COLO668 (cell line): ENCODE data around the gene MXI1.
A peak's percentile ranks its signal among the peaks of the same experiment; 100 is the strongest.

Source experiments
- DNase-seq: peaks from one replicate; lab custom pipeline; 2025; ENCODE audit not compliant: unreplicated experiment; lab: John Stamatoyannopoulos, UW

The MXI1 gene

GRCh38 chr10:110274072-110274627 is 66.7 kb downstream of the MXI1 start:
- no peak for DNase-seq

- DNase-seq, result no peak
These were observed 67.2 kb downstream of the MXI1 start for GRCh38 chr10:110274647-110275046.

- DNase-seq, result no peak
These were observed 67.8 kb downstream of the MXI1 start for GRCh38 chr10:110275128-110275729.

DNA sequence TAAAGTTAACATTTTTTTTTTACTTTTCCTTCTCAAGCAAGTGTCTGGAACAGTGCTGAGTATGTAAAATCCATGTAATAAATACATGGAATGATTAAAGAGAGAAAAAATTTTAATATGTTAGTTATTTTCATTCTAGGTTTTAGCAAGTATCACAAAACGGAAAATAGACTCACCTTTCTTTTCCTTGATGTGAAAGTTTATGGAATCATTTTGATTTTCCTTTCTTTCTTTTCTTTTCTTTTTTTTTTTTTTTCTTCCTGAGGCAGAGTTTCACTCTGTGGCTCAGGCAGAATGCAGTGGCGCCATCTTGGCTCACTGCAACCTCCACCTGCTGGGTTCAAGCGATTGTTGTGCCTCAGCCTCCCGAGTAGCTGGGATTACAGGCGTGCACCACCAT is 69.2 kb downstream of the MXI1 start:
- DNase-seq, result no peak

- DNase-seq, result no peak
These were observed 70.2 kb downstream of the MXI1 start for GRCh38 chr10:110277591-110277990.

DNA sequence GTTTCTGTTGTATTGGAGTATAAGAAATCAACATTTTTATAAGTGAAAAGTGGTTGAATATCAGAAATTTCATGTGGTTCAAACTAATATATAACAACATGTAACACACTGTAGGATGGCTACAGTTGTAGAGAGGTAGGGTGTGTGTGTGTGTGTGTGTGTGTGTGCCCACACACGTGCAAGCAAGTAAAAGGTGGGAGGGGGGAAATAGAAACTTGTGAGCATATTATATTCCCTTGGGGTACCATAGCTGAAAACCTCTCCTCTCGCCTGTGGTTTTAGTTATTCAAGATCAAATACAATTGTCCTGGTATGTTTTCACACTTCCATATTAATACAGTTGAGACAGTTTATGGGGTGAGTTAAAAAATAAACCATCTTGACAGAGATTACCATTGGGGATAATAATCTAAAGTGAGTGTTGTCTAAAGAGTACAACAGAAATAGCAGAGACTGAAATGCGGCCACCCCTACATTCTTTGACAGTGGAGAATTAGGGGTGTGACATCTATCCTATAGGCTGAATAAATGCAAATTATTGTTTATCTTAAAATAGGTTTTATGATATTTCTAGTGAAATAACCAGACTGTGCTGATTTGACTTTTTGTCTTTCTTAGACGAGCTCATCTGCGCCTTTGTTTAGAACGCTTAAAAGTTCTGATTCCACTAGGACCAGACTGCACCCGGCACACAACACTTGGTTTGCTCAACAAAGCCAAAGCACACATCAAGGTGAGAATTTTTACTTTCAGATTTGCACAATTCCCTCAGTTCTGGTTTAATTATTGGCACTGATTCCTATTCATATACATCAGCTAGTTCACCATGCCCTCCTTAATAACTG is 71.4 kb downstream of the MXI1 start:
- no peak for DNase-seq

- peak; percentile 20 for DNase-seq
These were observed 72.1 kb downstream of the MXI1 start for GRCh38 chr10:110279407-110279986.

GRCh38 chr10:110284262-110284661 is 76.9 kb downstream of the MXI1 start:
- no peak for DNase-seq

DNA sequence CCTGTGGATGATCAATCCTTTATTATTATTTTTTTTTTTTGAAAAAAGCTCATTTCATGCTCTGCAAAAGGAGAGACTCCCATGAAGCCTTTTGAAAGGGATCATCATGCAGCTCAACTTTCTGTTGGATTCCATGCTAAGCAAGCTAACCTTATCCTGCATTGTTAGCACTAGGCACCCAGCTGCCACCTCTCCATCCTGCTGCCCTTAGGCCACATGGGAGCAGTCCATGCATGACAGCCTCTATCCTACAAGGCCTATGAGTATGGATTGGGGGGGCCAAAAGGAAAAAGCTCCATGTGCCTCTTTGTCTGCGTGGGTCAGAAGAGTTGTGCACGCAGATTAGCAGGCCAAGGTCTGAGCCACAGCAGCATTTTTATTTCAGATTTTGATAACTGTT is 78.1 kb downstream of the MXI1 start:
- DNase-seq, result no peak

GRCh38 chr10:110286841-110287240 is 79.4 kb downstream of the MXI1 start:
- no peak for DNase-seq

DNA sequence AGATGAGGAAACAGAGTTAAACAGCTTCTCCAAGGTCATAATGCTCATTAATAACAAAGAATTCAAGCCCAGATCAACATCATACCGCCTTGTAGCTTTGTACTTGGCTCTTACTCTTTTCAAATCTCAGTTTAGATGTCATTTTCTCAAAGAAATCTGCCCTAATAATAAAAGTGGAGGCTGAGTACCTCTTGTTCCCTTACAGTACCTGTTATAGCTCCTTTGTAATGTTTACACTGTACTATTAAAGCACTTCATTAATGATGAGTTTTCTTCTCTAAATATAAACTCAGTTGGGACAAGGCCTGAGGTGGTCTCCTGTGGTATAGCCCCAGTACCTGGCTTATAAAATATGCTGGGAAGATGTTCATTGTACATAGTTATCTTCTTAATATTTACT is 89.6 kb downstream of the MXI1 start:
- no peak for DNase-seq

DNA sequence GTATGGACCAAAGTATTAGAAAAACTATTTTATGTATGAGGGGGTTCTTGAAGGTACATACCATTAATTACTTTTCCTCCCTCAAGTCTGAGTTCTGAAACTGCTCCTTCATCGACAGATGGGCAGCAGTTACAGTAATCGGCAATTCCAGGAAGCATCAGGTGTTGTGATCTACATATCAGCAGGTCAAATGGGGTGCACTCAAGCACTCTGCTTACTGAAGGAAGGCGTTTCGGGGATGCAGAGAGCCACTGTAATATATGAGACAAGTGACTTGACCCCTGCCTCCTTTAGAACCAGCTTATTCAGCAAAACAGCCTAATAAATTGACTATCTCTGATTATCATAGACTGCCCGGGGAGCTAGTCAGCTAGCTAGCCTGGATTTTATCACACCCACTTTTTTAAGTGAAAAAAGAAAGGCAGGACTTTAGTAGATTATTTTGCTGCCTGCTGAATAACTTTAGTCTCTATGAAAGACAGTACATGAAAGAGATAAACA is 93.1 kb downstream of the MXI1 start:
- DNase-seq, result no peak

GRCh38 chr10:110303681-110304080 is 96.3 kb downstream of the MXI1 start:
- no peak for DNase-seq

- peak; percentile 50 for DNase-seq
These were observed 97.0 kb downstream of the MXI1 start for GRCh38 chr10:110304394-110304779.

GRCh38 chr10:110304780-110305421 is 97.5 kb downstream of the MXI1 start, which contains the start of gene SMNDC1:
Gene SMNDC1 (minus strand): TSS chr10:110304920. CDS start chr10:110303587, 1,333 bp downstream.
- peak; percentile 96 for DNase-seq

DNA sequence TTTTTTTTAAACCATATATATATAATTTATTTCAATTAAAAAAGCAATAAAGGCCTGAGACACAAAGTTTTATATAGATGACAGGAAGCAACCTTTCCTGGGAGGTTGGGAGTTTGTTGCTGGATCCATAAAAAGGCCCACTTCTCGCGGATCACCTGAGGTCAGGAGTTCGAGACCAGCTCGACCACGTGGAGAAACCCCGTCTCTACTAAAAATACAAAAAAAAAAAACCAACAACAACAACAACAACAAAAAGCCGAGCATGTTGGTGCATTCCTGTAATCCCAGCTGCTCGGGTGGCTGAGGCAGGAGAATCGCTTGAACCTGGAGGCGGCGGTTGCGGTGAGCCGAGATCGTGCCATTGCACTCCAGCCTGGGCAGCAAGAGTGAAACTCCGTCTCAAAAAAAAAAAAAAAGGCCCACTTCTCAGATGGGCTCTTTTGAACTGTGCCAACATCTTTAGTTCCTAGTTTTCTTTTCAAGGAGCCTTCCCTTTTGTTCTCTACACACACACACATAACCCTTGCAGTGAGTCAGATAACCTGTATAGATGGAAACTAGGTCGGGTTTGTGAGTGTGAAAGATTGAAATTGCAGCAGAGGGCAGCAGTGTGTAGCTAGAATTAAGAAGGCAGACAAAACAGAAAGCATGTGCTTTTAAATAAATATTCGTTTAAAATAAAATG is 98.5 kb downstream of the MXI1 start:
- DNase-seq, result peak; percentile 12

DNA sequence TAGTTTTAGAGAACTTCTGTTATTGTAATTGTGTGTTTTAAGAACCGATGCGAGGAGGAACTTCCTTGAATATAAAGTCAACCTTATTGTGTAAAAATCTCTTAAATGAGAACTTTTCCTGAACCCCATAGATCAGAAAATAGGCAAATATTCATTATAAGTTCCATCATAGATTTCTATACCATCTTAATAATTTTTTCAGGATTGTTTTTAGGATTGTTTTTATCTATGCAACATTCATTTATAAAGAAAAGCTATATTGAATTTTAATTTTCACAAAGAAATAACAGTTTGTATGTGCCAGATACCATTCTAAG is 99.0 kb downstream of the MXI1 start:
- no peak for DNase-seq

DNA sequence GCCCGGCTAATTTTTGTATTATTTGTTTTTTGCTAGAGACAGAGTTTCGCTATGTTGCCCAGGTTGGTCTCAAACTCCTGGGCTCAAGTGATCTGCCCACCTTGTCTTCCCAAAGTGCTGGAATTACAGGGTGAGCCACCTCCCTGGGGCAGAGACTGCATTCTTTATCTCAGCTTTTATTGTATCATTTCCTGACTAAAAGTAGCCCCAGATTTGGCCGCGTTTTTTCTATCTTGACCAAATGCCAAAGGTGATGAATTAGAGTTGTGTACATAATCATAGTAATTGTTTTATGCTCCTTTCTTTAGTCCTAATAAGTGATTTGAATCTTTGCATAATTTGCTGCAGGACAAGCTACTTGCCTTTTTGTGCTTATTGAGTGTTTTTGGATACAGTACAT is 100.4 kb downstream of the MXI1 start:
- no peak for DNase-seq

DNA sequence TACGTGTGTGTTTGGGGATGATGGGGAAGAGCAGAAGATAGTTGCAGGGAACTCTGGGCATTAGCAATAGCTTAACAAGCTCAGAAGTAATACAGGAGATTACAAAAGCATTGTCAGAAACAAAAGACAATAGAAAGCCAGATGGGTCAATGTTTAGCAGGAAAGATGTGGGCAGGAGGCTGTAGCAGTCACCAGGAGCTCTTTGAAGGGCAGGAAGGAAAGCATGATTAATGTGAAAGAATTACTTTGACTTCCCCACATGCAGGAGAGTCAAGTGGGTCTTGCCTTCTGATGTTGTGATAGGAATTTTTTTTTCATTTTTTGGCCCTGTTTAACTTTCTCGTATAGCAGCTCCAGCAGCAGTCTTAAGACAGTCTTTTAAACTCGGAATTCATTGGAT is 103.3 kb downstream of the MXI1 start:
- DNase-seq, result no peak

DNA sequence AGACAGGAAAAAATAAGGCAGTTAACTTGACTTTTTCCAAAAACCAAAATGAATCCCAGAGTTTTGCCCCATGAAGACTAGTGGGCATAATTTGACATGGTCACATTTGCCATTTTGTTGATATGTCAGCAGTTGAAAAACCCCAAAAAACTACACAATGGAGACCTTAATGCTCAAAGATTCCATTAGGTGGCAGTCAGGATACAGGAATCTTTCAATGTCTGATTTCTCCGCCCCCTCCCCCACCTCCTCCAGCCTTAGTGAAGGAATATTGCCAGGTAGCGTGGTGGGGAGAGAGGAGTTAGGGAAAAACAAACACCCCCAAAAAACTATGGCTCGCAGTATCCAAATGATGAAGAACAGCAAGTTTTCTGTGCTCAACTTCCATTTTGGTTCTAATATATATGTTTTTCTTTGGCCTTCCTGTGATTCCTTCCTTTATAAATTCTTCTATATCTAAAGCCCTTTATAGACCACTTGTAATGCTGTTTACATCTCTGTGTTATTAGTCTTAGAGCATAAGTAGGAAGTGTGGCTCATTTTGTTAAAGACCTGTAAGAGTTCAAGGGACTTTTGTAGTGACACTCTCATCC is 104.0 kb downstream of the MXI1 start:
- DNase-seq, result peak; percentile 33
